ENCODE data around the gene CDH4.

The CDH4 gene

DNA sequence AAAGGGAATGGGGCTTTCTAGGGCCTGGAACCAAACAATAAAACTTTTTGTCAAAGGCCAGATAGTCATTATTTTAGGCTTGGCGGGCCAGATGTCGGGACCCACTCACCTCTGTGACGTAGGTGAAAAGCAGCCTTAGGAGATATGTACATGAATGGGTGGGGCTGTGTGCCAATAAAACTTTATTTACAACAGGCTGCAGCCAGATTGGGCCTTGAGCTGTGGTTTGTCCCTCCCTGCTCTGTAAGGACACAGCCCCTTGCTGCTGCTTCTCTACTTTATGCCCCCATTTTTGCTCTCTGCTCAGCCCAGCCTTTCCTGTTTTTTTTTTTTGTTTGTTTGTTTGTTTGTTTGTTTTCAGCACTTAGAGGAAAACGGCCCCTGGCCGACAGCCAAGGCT is 32.7 kb downstream of the CDH4 start:
- Histone ChIP-seq H3K9ac (ENCODE audit: low read depth, low read length, poor library complexity) (no peak overlapping the region), H3K4me3 (ENCODE audit: low read length in 2 of 2) (no peak overlapping the region), H3K27ac (replicated peaks; ENCODE audit: low read length) (no peak overlapping the region), H2BK15ac (ENCODE audit: low read length) (no peak overlapping the region), H3K23ac (ENCODE audit: low read depth, low read length, poor library complexity) (no peak overlapping the region), H3K36me3 (replicated peaks in 1 of 2; ENCODE audit: control insufficient read depth in 2 of 2, insufficient read depth in 2 of 2, low read length in 2 of 2) (peaks cover 3 to 10% of the 10 kb centered on the region in 2 donors), H3K4me1 (ENCODE audit: control insufficient read depth in 2 of 2, insufficient read depth in 1 of 2, low read depth in 1 of 2, low read length in 2 of 2) (peaks cover 0 to 11% of the 10 kb centered on the region in 2 donors), H3K14ac (ENCODE audit: low read length) (no peak overlapping the region), H3K27me3 (ENCODE audit: control insufficient read depth in 3 of 3, insufficient read depth in 3 of 3, low read depth in 1 of 3, low read length in 3 of 3) (no peaks in the 10 kb centered on the region), H3K4me2 (ENCODE audit: insufficient read depth, low read length, poor library complexity, severe bottlenecking) (no peak overlapping the region), H3K18ac (ENCODE audit: low read length) (no peak overlapping the region), H2BK5ac (ENCODE audit: low read length) (no peak overlapping the region), H4K91ac (ENCODE audit: low read depth, low read length, poor library complexity) (no peak overlapping the region), H2AK5ac (ENCODE audit: low read depth, low read length) (no peak overlapping the region), H2BK120ac (ENCODE audit: low read depth, low read length) (no peak overlapping the region), H3K79me1 (ENCODE audit: low read depth, low read length) (peaks cover 4% of the 10 kb centered on the region), H3K9me3 (replicated peaks in 1 of 2; ENCODE audit: control insufficient read depth in 2 of 2, insufficient read depth in 1 of 2, low read depth in 1 of 2, low read length in 2 of 2) (peaks cover 6% of the 10 kb centered on the region in 2 donors), H3K4ac (ENCODE audit: low read length) (no peak overlapping the region), H2AFZ (ENCODE audit: low read length) (no peak overlapping the region), H4K8ac (ENCODE audit: low read depth, low read length) (no peak overlapping the region), H2BK12ac (ENCODE audit: low read length) (no peak overlapping the region)
- no CpG with 5 or more reads among the region's 5 CpGs for WGBS, 2 donors (ENCODE audit: extremely low coverage in 2 of 2, insufficient read length in 2 of 2, insufficient replicate concordance in 1 of 2)
- DNase-seq (ENCODE audit: low spot score) = no peak

DNA sequence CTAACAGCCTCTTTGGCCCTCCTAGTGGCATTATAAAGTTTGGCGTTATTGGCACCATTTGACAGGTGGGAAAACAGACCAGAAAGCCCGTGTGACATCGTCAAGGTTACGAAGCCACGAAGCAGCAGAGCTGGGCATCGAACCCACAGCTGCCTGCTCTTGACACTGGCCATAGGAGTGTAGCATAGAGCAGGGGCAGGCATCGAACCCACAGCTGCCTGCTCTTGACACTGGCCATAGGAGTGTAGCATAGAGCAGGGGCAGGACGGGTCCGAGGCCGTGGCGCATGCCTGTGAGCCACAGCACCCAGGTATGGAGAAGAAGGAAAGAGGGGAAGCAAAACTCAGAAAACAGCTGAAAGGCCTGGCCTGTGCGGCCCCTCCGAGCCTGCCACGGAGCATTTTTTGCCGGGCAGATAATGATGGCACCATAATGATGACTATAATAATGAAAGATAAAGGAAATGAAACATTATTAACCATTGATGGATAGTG is 33.1 kb downstream of the CDH4 start:
- WGBS, 2 donors (ENCODE audit: extremely low coverage in 2 of 2, insufficient read length in 2 of 2, insufficient replicate concordance in 1 of 2) = no CpG with 5 or more reads among the region's 15 CpGs
- no peaks in the 10 kb centered on the region for H3K27me3 ChIP-seq (ENCODE audit: control insufficient read depth in 3 of 3, insufficient read depth in 3 of 3, low read depth in 1 of 3, low read length in 3 of 3)
- H3K4me3 ChIP-seq (ENCODE audit: low read length in 2 of 2) = no peak overlapping the region
- H3K79me1 ChIP-seq (ENCODE audit: low read depth, low read length) = no peaks in the 10 kb centered on the region
- H2AFZ ChIP-seq (ENCODE audit: low read length) = no peak overlapping the region
- H3K4me2 ChIP-seq (ENCODE audit: insufficient read depth, low read length, poor library complexity, severe bottlenecking) = no peak overlapping the region
- H3K36me3 ChIP-seq (replicated peaks in 1 of 2; ENCODE audit: control insufficient read depth in 2 of 2, insufficient read depth in 2 of 2, low read length in 2 of 2) = peaks cover 3 to 10% of the 10 kb centered on the region in 2 donors
- H2BK120ac ChIP-seq (ENCODE audit: low read depth, low read length) = no peak overlapping the region
- H3K18ac ChIP-seq (ENCODE audit: low read length) = no peak overlapping the region
- H3K9me3 ChIP-seq (replicated peaks in 1 of 2; ENCODE audit: control insufficient read depth in 2 of 2, insufficient read depth in 1 of 2, low read depth in 1 of 2, low read length in 2 of 2) = peaks cover 6% of the 10 kb centered on the region in 2 donors
- no peak overlapping the region for H3K9ac ChIP-seq (ENCODE audit: low read depth, low read length, poor library complexity)
- H2BK12ac ChIP-seq (ENCODE audit: low read length) = no peak overlapping the region
- H3K27ac ChIP-seq (replicated peaks; ENCODE audit: low read length) = no peak overlapping the region
- H2BK15ac ChIP-seq (ENCODE audit: low read length) = no peak overlapping the region
- no peak overlapping the region for H3K4ac ChIP-seq (ENCODE audit: low read length)
- H2BK5ac ChIP-seq (ENCODE audit: low read length) = no peak overlapping the region
- no peak for DNase-seq (ENCODE audit: low spot score)
- H2AK5ac ChIP-seq (ENCODE audit: low read depth, low read length) = no peak overlapping the region
- no peak overlapping the region for H3K14ac ChIP-seq (ENCODE audit: low read length)
- peaks cover 0 to 11% of the 10 kb centered on the region in 2 donors for H3K4me1 ChIP-seq (ENCODE audit: control insufficient read depth in 2 of 2, insufficient read depth in 1 of 2, low read depth in 1 of 2, low read length in 2 of 2)
- no peak overlapping the region for H3K23ac ChIP-seq (ENCODE audit: low read depth, low read length, poor library complexity)
- no peak overlapping the region for H4K8ac ChIP-seq (ENCODE audit: low read depth, low read length)
- H4K91ac ChIP-seq (ENCODE audit: low read depth, low read length, poor library complexity) = no peak overlapping the region

- H3K79me1 ChIP-seq (ENCODE audit: low read depth, low read length) = no peaks in the 10 kb centered on the region
- no peak overlapping the region for H3K18ac ChIP-seq (ENCODE audit: low read length)
- H3K27me3 ChIP-seq (ENCODE audit: control insufficient read depth in 3 of 3, insufficient read depth in 3 of 3, low read depth in 1 of 3, low read length in 3 of 3) = no peaks in the 10 kb centered on the region
- H2AFZ ChIP-seq (ENCODE audit: low read length) = no peak overlapping the region
- no peak overlapping the region for H2BK5ac ChIP-seq (ENCODE audit: low read length)
- peaks cover 6 to 9% of the 10 kb centered on the region in 2 donors for H3K9me3 ChIP-seq (replicated peaks in 1 of 2; ENCODE audit: control insufficient read depth in 2 of 2, insufficient read depth in 1 of 2, low read depth in 1 of 2, low read length in 2 of 2)
- H2BK12ac ChIP-seq (ENCODE audit: low read length) = no peak overlapping the region
- H3K9ac ChIP-seq (ENCODE audit: low read depth, low read length, poor library complexity) = no peak overlapping the region
- H4K8ac ChIP-seq (ENCODE audit: low read depth, low read length) = no peak overlapping the region
- peaks cover 3 to 10% of the 10 kb centered on the region in 2 donors for H3K36me3 ChIP-seq (replicated peaks in 1 of 2; ENCODE audit: control insufficient read depth in 2 of 2, insufficient read depth in 2 of 2, low read length in 2 of 2)
- no peak overlapping the region for H2BK120ac ChIP-seq (ENCODE audit: low read depth, low read length)
- H3K27ac ChIP-seq (replicated peaks; ENCODE audit: low read length) = no peak overlapping the region
- no peak overlapping the region for H3K4ac ChIP-seq (ENCODE audit: low read length)
- no peak overlapping the region for H3K14ac ChIP-seq (ENCODE audit: low read length)
- no peak overlapping the region for H3K23ac ChIP-seq (ENCODE audit: low read depth, low read length, poor library complexity)
- no peak for DNase-seq (ENCODE audit: low spot score)
- H3K4me1 ChIP-seq (ENCODE audit: control insufficient read depth in 2 of 2, insufficient read depth in 1 of 2, low read depth in 1 of 2, low read length in 2 of 2) = peaks cover 0 to 11% of the 10 kb centered on the region in 2 donors
- no peak overlapping the region for H4K91ac ChIP-seq (ENCODE audit: low read depth, low read length, poor library complexity)
- H2BK15ac ChIP-seq (ENCODE audit: low read length) = no peak overlapping the region
- no peak overlapping the region for H3K4me3 ChIP-seq (ENCODE audit: low read length in 2 of 2)
- WGBS, 2 donors (ENCODE audit: extremely low coverage in 2 of 2, insufficient read length in 2 of 2, insufficient replicate concordance in 1 of 2) = no CpG with 5 or more reads among the region's 8 CpGs
- no peak overlapping the region for H3K4me2 ChIP-seq (ENCODE audit: insufficient read depth, low read length, poor library complexity, severe bottlenecking)
- no peak overlapping the region for H2AK5ac ChIP-seq (ENCODE audit: low read depth, low read length)
Measured at GRCh38 chr20:61285691-61286090, 33.6 kb downstream of the CDH4 start.

- no peaks in the 10 kb centered on the region for H3K79me1 ChIP-seq (ENCODE audit: low read depth, low read length)
- no peak overlapping the region for H2BK15ac ChIP-seq (ENCODE audit: low read length)
- H3K36me3 ChIP-seq (replicated peaks in 1 of 2; ENCODE audit: control insufficient read depth in 2 of 2, insufficient read depth in 2 of 2, low read length in 2 of 2) = peaks cover 3 to 10% of the 10 kb centered on the region in 2 donors
- DNase-seq (ENCODE audit: low spot score) = no peak
- peaks cover 0 to 9% of the 10 kb centered on the region in 2 donors for H3K4me1 ChIP-seq (ENCODE audit: control insufficient read depth in 2 of 2, insufficient read depth in 1 of 2, low read depth in 1 of 2, low read length in 2 of 2)
- no peak overlapping the region for H2BK5ac ChIP-seq (ENCODE audit: low read length)
- no peak overlapping the region for H2BK12ac ChIP-seq (ENCODE audit: low read length)
- H3K27ac ChIP-seq (replicated peaks; ENCODE audit: low read length) = no peak overlapping the region
- peaks cover 3 to 9% of the 10 kb centered on the region in 2 donors for H3K9me3 ChIP-seq (replicated peaks in 1 of 2; ENCODE audit: control insufficient read depth in 2 of 2, insufficient read depth in 1 of 2, low read depth in 1 of 2, low read length in 2 of 2)
- no peak overlapping the region for H4K91ac ChIP-seq (ENCODE audit: low read depth, low read length, poor library complexity)
- no peak overlapping the region for H2AFZ ChIP-seq (ENCODE audit: low read length)
- no CpG with 5 or more reads among the region's 15 CpGs for WGBS, 2 donors (ENCODE audit: extremely low coverage in 2 of 2, insufficient read length in 2 of 2, insufficient replicate concordance in 1 of 2)
- peak overlapping the region; percentile 35 for H3K18ac ChIP-seq (ENCODE audit: low read length)
- peak overlapping the region; percentile 63 for H3K9ac ChIP-seq (ENCODE audit: low read depth, low read length, poor library complexity)
- H3K23ac ChIP-seq (ENCODE audit: low read depth, low read length, poor library complexity) = no peak overlapping the region
- H3K4ac ChIP-seq (ENCODE audit: low read length) = no peak overlapping the region
- no peak overlapping the region for H3K4me3 ChIP-seq (ENCODE audit: low read length in 2 of 2)
- H3K14ac ChIP-seq (ENCODE audit: low read length) = no peak overlapping the region
- peak overlapping the region; percentile 67 for H2AK5ac ChIP-seq (ENCODE audit: low read depth, low read length)
- no peak overlapping the region for H4K8ac ChIP-seq (ENCODE audit: low read depth, low read length)
- no peak overlapping the region for H2BK120ac ChIP-seq (ENCODE audit: low read depth, low read length)
- H3K4me2 ChIP-seq (ENCODE audit: insufficient read depth, low read length, poor library complexity, severe bottlenecking) = no peak overlapping the region
- no peaks in the 10 kb centered on the region for H3K27me3 ChIP-seq (ENCODE audit: control insufficient read depth in 3 of 3, insufficient read depth in 3 of 3, low read depth in 1 of 3, low read length in 3 of 3)
Measured at GRCh38 chr20:61287583-61288275, 35.7 kb downstream of the CDH4 start.
